Regular cardiac myocyte (primary cell): Measurements from ENCODE around the gene SMIM34. TPM values are rescaled to one million over a fixed set of nuclear protein-coding genes. Genes with fewer than 3 reads are reported as not detected.

Experiments used
- total RNA-seq: library from RNA; depleted of rRNA; stranded (reverse); fragments of >200 nt; gene quantifications from 2 replicates; pipeline ENCODE4 v1.2.3, GENCODE V29; 2014

SMIM34 gene, protein sequence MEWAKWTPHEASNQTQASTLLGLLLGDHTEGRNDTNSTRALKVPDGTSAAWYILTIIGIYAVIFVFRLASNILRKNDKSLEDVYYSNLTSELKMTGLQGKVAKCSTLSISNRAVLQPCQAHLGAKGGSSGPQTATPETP
- total RNA-seq, result not detected in 2 replicates

DNA sequence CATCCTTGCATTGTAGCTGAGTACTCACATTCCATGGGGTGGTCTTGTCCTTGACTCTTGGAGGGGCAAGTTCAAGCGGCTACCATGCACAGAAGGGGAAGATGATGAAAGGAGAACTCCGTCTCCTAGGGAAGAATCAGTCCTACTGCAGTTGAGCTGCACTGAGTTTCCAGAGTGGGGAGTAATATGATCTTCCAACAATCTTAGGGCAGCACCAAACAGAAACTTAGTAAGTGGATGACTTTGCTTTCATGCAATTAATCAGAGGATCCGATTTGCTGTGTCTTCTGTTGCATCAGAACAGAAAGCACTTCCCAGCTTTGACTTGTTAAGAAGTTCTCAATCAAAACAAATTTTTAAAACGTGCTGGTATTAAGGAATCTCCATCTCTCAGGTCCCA is at the start of gene SMIM34:
SMIM34 (minus strand) TSS at position 147 of the 400 bp plus-strand sequence; CDS start at position 35, 112 bp downstream.

DNA sequence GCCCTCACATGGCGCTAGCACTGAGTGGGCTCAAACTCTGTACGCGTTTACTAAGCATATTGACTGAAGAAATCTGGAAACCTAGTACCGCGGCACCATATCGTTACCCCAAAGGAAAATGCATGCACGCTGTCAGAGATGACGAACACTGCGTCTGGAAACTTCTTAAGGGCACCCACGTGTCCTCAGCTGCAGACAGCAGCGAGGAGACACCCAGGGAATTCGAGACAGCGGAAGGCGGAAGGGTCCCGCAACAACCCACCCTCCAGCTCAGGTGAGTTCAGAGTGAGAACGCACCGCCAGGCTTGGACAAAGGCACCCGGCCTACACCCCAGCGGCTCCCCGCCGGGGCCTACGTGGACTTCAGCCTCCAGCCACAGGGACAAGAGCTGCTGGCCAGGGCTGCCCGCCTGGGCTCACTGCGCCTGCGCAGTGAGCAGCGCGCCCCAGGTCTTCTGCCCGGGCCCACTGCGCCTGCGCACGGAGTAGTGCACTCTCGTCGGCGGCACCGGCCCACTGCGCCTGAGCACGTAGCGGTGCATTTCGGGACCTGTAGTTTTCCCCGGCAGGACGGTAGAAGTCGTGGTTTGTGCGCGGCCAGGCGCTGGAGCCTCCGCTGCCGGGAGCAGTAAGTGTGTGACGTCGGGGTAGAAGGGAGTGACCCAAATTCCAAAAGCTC is 48.7 kb downstream of the SMIM34 start, which contains the start of gene SMIM11:
SMIM11 (plus strand) TSS at position 568 of the 679 bp plus-strand sequence. CDS start 3,998 bp downstream, outside the sequence.

Other genes with a start within 250 kb of the SMIM34 start
- not detected in 2 replicates for gene KCNE2, start 59.9 kb downstream of the SMIM34 start, total RNA-seq
- 2.7 and 5.6 TPM in 2 replicates for gene SMIM11, start 48.4 kb downstream of the SMIM34 start, total RNA-seq
- 0.19 and 0.56 TPM in 2 replicates for gene KCNE1, start 88.3 kb upstream of the SMIM34 start, total RNA-seq
- gene RCAN1, start 191.2 kb upstream of the SMIM34 start, total RNA-seq, result 174 and 809 TPM in 2 replicates
- under 0.01 TPM in 1 of 2 replicates, not detected in the other for gene CLIC6, start 245.0 kb upstream of the SMIM34 start, total RNA-seq